ENCODE data around the gene TSBP1. TPM values are rescaled to one million over a fixed set of nuclear protein-coding genes. Genes with fewer than 3 reads are reported as not detected.

TSBP1 gene
- total RNA-seq, 1 experiment from 2014 or later = not detected

DNA sequence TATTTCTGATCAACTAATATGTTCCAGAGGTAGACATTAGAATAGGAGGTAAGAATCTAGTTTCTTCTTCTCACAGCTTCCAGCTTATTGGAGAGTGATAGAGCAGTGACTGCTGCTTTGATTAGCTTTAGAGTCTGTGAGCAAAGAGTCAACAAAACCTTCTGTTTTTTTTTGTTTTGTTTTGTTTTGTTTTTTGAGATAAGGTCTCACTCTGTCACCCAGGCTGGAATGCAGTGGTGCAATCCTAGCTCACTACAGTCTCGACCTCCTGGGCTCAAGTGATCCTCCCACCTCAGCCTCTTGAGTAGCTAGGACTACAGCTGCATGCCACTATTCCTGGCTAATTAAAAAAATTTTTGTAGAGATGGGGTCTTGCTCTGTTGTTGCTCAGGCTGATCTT is 39.3 kb downstream of the TSBP1 start:
- H3K27ac ChIP-seq (ENCODE audit: insufficient read length, low read depth, low read length) = no peak overlapping the region
- no peak overlapping the region for H4K8ac ChIP-seq (replicated peaks; ENCODE audit: insufficient read length, low read depth, low read length)
- no peaks in the 10 kb centered on the region for H3K23me2 ChIP-seq (ENCODE audit: insufficient read length, low read depth, low read length, poor library complexity, severe bottlenecking)
- no peak overlapping the region for H2BK15ac ChIP-seq (ENCODE audit: low read depth, low read length)
- no peaks in the 10 kb centered on the region for H3K9me3 Mint-ChIP-seq
- no peak overlapping the region for H2BK12ac ChIP-seq (ENCODE audit: insufficient read length, low read depth, low read length)
- H3K18ac ChIP-seq (ENCODE audit: insufficient read length, low read depth, low read length) = no peak overlapping the region
- no peaks in the 10 kb centered on the region for H3K79me1 ChIP-seq (ENCODE audit: insufficient read depth, low read depth, low read length, poor library complexity, severe bottlenecking)
- H3K14ac ChIP-seq (ENCODE audit: insufficient read depth, low read length) = no peak overlapping the region
- no peak overlapping the region for H3K23ac ChIP-seq (ENCODE audit: insufficient read length, low read depth, low read length)
- no peaks in the 10 kb centered on the region for H3K4me1 ChIP-seq (ENCODE audit: insufficient read depth, low read length)
- no peak for DNase-seq
- no peak overlapping the region for H2BK20ac ChIP-seq (ENCODE audit: low read depth, low read length, poor library complexity, severe bottlenecking)
- no peaks in the 10 kb centered on the region for H3K36me3 Mint-ChIP-seq (ENCODE audit: insufficient read depth in 1 of 3, low read depth in 3 of 3)
- TF ChIP-seq, protein P1, sequence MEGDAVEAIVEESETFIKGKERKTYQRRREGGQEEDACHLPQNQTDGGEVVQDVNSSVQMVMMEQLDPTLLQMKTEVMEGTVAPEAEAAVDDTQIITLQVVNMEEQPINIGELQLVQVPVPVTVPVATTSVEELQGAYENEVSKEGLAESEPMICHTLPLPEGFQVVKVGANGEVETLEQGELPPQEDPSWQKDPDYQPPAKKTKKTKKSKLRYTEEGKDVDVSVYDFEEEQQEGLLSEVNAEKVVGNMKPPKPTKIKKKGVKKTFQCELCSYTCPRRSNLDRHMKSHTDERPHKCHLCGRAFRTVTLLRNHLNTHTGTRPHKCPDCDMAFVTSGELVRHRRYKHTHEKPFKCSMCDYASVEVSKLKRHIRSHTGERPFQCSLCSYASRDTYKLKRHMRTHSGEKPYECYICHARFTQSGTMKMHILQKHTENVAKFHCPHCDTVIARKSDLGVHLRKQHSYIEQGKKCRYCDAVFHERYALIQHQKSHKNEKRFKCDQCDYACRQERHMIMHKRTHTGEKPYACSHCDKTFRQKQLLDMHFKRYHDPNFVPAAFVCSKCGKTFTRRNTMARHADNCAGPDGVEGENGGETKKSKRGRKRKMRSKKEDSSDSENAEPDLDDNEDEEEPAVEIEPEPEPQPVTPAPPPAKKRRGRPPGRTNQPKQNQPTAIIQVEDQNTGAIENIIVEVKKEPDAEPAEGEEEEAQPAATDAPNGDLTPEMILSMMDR (conservative IDR thresholded peaks at IDR 0.05) = no peak
- H2BK120ac ChIP-seq (ENCODE audit: low read depth, low read length, poor library complexity, severe bottlenecking) = no peak overlapping the region
- H2AFZ ChIP-seq (ENCODE audit: low read length) = no peak overlapping the region
- no peak overlapping the region for H2BK5ac ChIP-seq (ENCODE audit: insufficient read length, low read length)
- H3K79me2 ChIP-seq (ENCODE audit: insufficient read depth, low read length) = no peaks in the 10 kb centered on the region
- no peak overlapping the region for H3K4me3 Mint-ChIP-seq
- no peaks in the 10 kb centered on the region for H3K9me3 ChIP-seq (ENCODE audit: control insufficient read depth, low read depth, low read length)
- H3K27ac Mint-ChIP-seq = no peak overlapping the region
- no peak overlapping the region for H3K9ac ChIP-seq (ENCODE audit: extremely low read depth, insufficient read length, low read length)
- no peaks in the 10 kb centered on the region for H4K20me1 ChIP-seq (ENCODE audit: control insufficient read depth, insufficient read depth, insufficient read length)
- H3K4me1 Mint-ChIP-seq = no peaks in the 10 kb centered on the region
- no peak overlapping the region for H4K91ac ChIP-seq (ENCODE audit: insufficient read length, low read depth, low read length)
- no peaks in the 10 kb centered on the region for H3K27me3 ChIP-seq (ENCODE audit: insufficient read depth, low read length)
- no peak overlapping the region for H3K4me2 ChIP-seq (ENCODE audit: insufficient read depth, insufficient read length, low read length)
- H3K27me3 Mint-ChIP-seq (ENCODE audit: low read depth) = no peaks in the 10 kb centered on the region
- no peak overlapping the region for H2AK5ac ChIP-seq (ENCODE audit: insufficient read length, low read length)
- WGBS (ENCODE audit: extremely low coverage, insufficient read length, low lambda C conversion rate) = no CpG with 5 or more reads among the region's 1 CpG
- no peak overlapping the region for H3K56ac ChIP-seq (ENCODE audit: insufficient read length, low read depth, low read length)
- H3T11ph ChIP-seq (ENCODE audit: low read length) = no peak overlapping the region
- no peak overlapping the region for H4K5ac ChIP-seq (ENCODE audit: insufficient read length, low read depth, low read length)
- H3K4ac ChIP-seq (ENCODE audit: low read depth, low read length) = no peak overlapping the region

All from H9 (cell line).